ENCODE measurements around the gene HGFAC.

- TF ChIP-seq POLR2AphosphoS5 (IDR thresholded peaks at IDR 0.05) = no peak
- TF ChIP-seq POLR2A (IDR thresholded peaks at IDR 0.05) = no peak
- TF ChIP-seq CTCF (IDR thresholded peaks at IDR 0.05) = no peak
Observed at GRCh38 chr4:3432381-3432790, 9.4 kb upstream of the HGFAC start.

Data from suprapubic skin (tissue), 4 donors.